Small intestine (tissue), 16 donors: ENCODE data around the gene FAAH. TPM values are rescaled to one million over a fixed set of nuclear protein-coding genes. Genes with fewer than 3 reads are reported as not detected.
"Not testable (repeated sequence)": the region's sequence is repeated elsewhere in the genome, so short reads cannot be mapped to it uniquely, and the experiment has no call there.

Experiments
- DNase-seq, 2 donors: peaks; one replicate each; pipeline versions ENCODE4 v3.0.0 to v3.0.0-alpha.2; 2013
- FAIRE-seq: peaks from 2 replicates; lab custom pipeline; 2012; peaks lifted over from hg19 to GRCh38; lab: Jason Lieb, UNC
- H3K27ac ChIP-seq, 3 donors: one replicate each; pipeline ENCODE4 v1.5.1; 2013; ENCODE audit warnings: low read length in 2 of 3, mild to moderate bottlenecking in 2 of 3, control low read depth in 1 of 3, inconsistent platforms in 1 of 3, low read depth in 1 of 3, moderate library complexity in 1 of 3
- H3K27me3 ChIP-seq, 3 donors: one replicate each; pipeline ENCODE4 v1.6.1; 2013; ENCODE audit warnings: low read length in 3 of 3, inconsistent platforms in 1 of 3; ENCODE audit not compliant: control insufficient read depth in 3 of 3, insufficient read depth in 3 of 3
- H3K36me3 ChIP-seq, 3 donors: one replicate each; pipeline ENCODE4 v1.6.1; 2013; ENCODE audit warnings: low read length in 3 of 3, inconsistent platforms in 1 of 3, low read depth in 1 of 3, mild to moderate bottlenecking in 1 of 3, moderate library complexity in 1 of 3; ENCODE audit not compliant: control insufficient read depth in 3 of 3, insufficient read depth in 2 of 3
- H3K4me1 ChIP-seq, 3 donors: one replicate each; pipeline ENCODE4 v1.6.1; 2013; ENCODE audit warnings: low read length in 2 of 3, inconsistent platforms in 1 of 3, low read depth in 1 of 3, mild to moderate bottlenecking in 1 of 3, moderate library complexity in 1 of 3; ENCODE audit not compliant: control insufficient read depth in 3 of 3, insufficient read depth in 2 of 3
- H3K4me3 ChIP-seq, 3 donors: one replicate each; pipeline ENCODE4 v1.5.1; 2013; ENCODE audit warnings: low read length in 3 of 3, control low read depth in 1 of 3, inconsistent platforms in 1 of 3, low read depth in 1 of 3, mild to moderate bottlenecking in 1 of 3, moderate library complexity in 1 of 3
- H3K9me3 ChIP-seq, 2 donors: one replicate each; pipeline ENCODE4 v1.6.1; 2013; ENCODE audit warnings: low read depth in 1 of 2, low read length in 1 of 2; ENCODE audit not compliant: control insufficient read depth in 2 of 2, insufficient read depth in 1 of 2
- WGBS, 3 donors: extraction: QIAGEN DNeasy Blood & Tissue Kit; methylation state at CpG; one replicate each; pipeline ENCODE4 v1.1.7; 2013; 5-methylcytosine and 5-hydroxymethylcytosine counted together
- long read RNA-seq, 10 donors: transcript quantifications; one replicate each; lab custom pipeline, GENCODE V29; 2026
- polyA plus RNA-seq, 4 donors: library from polyadenylated mRNA; stranded (reverse) in 3 of 4; unstranded in 1 of 4; fragments of 200-250 nt in 3 of 4; fragments of 120-200 nt in 1 of 4; gene quantifications; one replicate each; pipeline versions ENCODE4 v1.2.1 to v1.2.3, GENCODE V29; 2013
- donor health status: healthy with polysubstance abuse.
- donor health status: control.
- donor health status: control.
- donor health status: Bipolar disorder and iron deficiency.
- donor health status: healthy.

The FAAH gene
- polyA plus RNA-seq = 100 to 1,000 TPM in 1 of 4 donors, 10 to 100 TPM in 3; 28.7 to 138 (median 68.6) TPM
- long read RNA-seq, donor 1 = 0 reads
- long read RNA-seq, donor 2, partial matches to known transcripts = 0 of 1 reads
- long read RNA-seq, donor 2, other reads (novel, unspliced or antisense) = 0 of 1 reads
- long read RNA-seq, donor 3, partial matches to known transcripts = 9 of 10 reads
- long read RNA-seq, donor 3, other reads (novel, unspliced or antisense) = 0 of 10 reads
- long read RNA-seq, donor 4 = 0 reads
- long read RNA-seq, donor 5, partial matches to known transcripts = 0 of 3 reads
- long read RNA-seq, donor 5, other reads (novel, unspliced or antisense) = 0 of 3 reads
- long read RNA-seq, donor 6, partial matches to known transcripts = 0 of 2 reads
- long read RNA-seq, donor 6, other reads (novel, unspliced or antisense) = 0 of 2 reads
- long read RNA-seq, donor 7 = 0 reads
- long read RNA-seq, donor 8, partial matches to known transcripts = 0 of 1 reads
- long read RNA-seq, donor 8, other reads (novel, unspliced or antisense) = 0 of 1 reads
- long read RNA-seq, donor 9, partial matches to known transcripts = 0 of 1 reads
- long read RNA-seq, donor 9, other reads (novel, unspliced or antisense) = 0 of 1 reads
- long read RNA-seq, donor 10, partial matches to known transcripts = 0 of 4 reads
- long read RNA-seq, donor 10, other reads (novel, unspliced or antisense) = 0 of 4 reads

DNA sequence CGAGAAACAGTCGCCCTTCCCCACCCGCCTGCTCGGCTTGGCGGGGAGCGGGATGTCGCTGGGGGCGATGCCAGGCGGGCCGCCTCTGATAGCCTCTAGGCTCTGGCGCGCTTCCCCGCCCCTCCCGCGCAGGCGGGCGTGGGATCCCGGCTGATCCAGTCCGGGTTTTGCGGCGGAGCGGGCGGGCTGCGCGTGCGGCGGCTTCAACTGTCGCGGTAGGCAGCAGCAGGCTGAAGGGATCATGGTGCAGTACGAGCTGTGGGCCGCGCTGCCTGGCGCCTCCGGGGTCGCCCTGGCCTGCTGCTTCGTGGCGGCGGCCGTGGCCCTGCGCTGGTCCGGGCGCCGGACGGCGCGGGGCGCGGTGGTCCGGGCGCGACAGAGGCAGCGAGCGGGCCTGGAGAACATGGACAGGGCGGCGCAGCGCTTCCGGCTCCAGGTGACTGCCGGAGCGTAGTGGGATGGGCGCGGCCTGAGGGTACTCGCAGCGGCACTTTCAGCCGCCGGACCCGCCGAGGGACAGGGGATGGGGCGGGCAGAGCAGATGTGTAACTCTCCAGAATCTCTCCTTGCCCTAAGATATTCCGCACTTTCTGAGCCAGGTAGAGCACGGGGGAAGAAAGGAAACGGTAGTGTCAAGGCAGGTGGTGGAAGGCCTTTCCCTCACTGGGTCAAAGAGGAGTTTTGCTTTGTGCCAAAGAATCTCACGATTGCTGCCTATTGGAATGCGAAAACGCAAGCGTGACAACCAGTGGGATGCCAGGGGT is at the start of gene FAAH:
FAAH (plus strand) TSS at position 210 of the 764 bp plus-strand sequence; CDS start at position 242, 32 bp downstream.
- DNase-seq (peak; percentile 85 to 95), FAIRE-seq (no peak)
- Histone ChIP-seq H3K9me3 (peaks cover 0 to 17% of the 10 kb centered on the region in 2 donors), H3K27ac (peak within 1 kb of the TSS; percentile 13 to 89 (median 74)), H3K4me3 (peak within 1 kb of the TSS; percentile 33 to 68 (median 49)), H3K36me3 (no peaks in the 10 kb centered on the region), H3K27me3 (peaks cover 0 to 2% (median 0%) of the 10 kb centered on the region in 3 donors), H3K4me1 (peaks cover 0 to 3% (median 2%) of the 10 kb centered on the region in 3 donors)
- WGBS, 3 donors = 2 to 5% (median 4%) methylated on average over 43 to 75 of the region's 75 CpGs

DNA sequence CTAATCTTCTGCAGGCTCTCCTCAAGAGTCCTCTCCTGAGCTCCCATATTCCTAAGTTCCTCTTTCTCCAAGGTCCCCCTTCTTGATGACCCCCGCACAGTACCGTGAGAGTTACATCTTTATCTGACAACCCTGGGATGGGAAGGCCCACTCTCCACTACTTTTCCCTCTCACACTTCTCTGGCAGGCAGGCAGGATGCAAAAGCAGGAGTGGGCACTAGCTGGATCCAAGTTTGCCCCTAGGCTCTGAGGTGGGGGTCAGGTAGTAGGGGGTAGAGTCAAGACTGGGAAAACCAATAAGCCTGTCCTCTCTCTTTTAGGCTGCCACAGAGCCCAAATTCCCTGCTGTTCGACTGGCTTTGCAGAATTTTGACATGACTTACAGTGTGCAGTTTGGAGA is 49.6 kb upstream of the FAAH start:
- peaks cover 0 to 66% (median 5%) of the 10 kb centered on the region in 3 donors for H3K36me3 ChIP-seq
- H3K27ac ChIP-seq = no peak overlapping the region
- no peak for FAIRE-seq
- H3K4me3 ChIP-seq = no peak overlapping the region
- no peaks in the 10 kb centered on the region for H3K9me3 ChIP-seq
- peaks cover under 1 to 48% (median 5%) of the 10 kb centered on the region in 3 donors for H3K4me1 ChIP-seq
- 84 to 90% (median 87%) methylated on average over 3 of the region's 3 CpGs for whole genome bisulfite sequencing, 3 donors
- H3K27me3 ChIP-seq = no peaks in the 10 kb centered on the region
- no peak for DNase-seq

DNA sequence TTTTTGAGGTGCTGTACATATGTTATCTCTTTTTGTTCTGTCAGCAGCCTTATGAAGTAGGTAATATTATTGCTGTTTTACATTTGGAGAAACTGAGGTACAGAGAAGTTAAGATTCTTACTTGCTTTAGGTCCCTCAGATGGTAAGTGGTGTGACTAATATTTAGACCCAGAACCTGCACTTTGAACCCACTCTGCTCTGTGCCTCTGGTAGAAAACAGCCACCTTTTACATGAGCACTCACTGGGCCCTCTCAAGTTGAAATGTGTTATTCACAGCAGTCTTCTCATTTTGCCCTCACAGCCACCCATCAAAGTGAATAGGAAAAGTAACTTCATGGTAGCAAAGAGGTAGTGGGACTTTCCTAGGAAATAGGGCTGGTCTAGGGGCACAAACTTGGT is 48.8 kb upstream of the FAAH start:
- Histone ChIP-seq H3K9me3 (no peaks in the 10 kb centered on the region), H3K27ac (peak overlapping the region in 1 of 3 donors; percentile 51), H3K4me1 (peaks cover 0 to 46% (median 4%) of the 10 kb centered on the region in 3 donors), H3K36me3 (peaks cover 0 to 72% (median 7%) of the 10 kb centered on the region in 3 donors), H3K4me3 (no peak overlapping the region), H3K27me3 (no peaks in the 10 kb centered on the region)
- DNase-seq (peak; percentile 31 to 51), FAIRE-seq (no peak)

DNA sequence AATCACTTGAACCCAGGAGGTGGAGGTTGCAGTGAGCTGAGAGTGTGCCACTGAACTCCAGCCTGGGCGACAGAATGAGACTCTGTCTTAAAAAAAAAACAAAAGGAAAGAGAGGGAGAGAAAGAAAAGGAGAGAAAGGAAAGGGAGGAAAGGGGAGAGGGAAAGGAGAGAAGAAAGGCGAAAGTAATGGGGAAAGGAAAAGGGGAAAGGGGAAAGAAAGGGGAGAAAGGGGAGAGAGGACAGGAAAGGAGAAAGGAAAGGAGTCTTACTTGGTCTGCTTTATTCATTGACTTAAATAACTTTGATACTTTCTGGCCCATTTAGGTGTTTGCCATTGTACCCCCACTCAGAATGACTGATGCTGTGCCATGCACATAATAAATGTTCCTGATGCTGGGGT is 41.8 kb upstream of the FAAH start:
- Histone ChIP-seq H3K27me3 (no peaks in the 10 kb centered on the region), H3K27ac (no peak overlapping the region), H3K9me3 (no peaks in the 10 kb centered on the region), H3K4me3 (no peak overlapping the region), H3K36me3 (peaks cover 8 to 68% (median 11%) of the 10 kb centered on the region in 3 donors), H3K4me1 (peaks cover 0 to 2% (median 0%) of the 10 kb centered on the region in 3 donors)
- 82 to 96% (median 89%) methylated on average over 2 of the region's 2 CpGs for WGBS, 3 donors
- FAIRE-seq = no peak
- DNase-seq = no peak

DNA sequence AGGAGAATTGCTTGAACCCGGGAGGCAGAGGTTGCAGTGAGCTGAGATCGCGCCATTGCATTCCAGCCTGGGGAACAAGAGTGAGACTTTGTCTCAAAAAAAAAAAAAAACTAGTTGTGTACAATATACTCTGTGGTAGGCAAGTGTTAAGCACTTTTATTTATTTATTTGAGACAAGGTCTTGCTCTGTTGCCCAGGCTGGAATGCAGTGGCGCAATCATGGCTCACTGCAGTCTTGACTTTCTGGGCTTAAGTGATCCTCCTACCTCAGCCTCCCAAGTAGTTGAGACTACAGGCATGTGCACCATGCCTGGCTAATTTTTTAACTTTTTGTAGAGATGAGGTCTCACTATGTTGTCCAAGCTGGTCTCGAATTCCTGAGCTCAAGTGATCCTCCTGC is 38.2 kb upstream of the FAAH start:
- DNase-seq, H3K9me3 ChIP-seq, H3K27ac ChIP-seq, H3K4me1 ChIP-seq, FAIRE-seq, H3K4me3 ChIP-seq, H3K27me3 ChIP-seq: not testable (repeated sequence)
- H3K36me3 ChIP-seq = peaks cover 11 to 63% (median 14%) of the 10 kb centered on the region in 3 donors
- WGBS, 3 donors = 86 to 97% (median 89%) methylated on average over 5 of the region's 5 CpGs

DNA sequence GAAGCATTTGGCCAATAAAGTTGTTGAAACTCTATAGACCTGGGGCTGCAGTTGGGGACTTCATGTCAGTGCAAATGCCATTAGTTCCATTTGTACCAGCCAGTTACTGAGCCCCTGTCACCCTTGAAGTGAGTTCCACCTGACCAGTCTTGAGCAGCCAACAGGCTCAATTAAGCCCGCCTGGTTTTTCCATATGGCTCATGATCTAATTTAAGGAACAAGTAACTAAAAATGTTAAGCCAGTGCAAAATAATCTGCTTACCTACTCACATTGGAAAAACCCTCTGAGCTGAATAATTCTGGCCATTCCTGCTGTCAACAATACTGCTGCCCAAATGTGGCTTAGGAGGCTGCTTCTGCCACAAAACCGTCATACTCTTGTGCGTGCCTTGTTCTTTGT is 32.0 kb upstream of the FAAH start:
- H3K27me3 ChIP-seq = no peaks in the 10 kb centered on the region
- H3K9me3 ChIP-seq = no peaks in the 10 kb centered on the region
- no peak overlapping the region for H3K27ac ChIP-seq
- FAIRE-seq = no peak
- H3K36me3 ChIP-seq = peaks cover 16 to 54% (median 19%) of the 10 kb centered on the region in 3 donors
- DNase-seq = no peak
- no peaks in the 10 kb centered on the region for H3K4me1 ChIP-seq
- H3K4me3 ChIP-seq = no peak overlapping the region
- 90 to 94% (median 92%) methylated on average over 3 of the region's 3 CpGs for WGBS, 3 donors

DNA sequence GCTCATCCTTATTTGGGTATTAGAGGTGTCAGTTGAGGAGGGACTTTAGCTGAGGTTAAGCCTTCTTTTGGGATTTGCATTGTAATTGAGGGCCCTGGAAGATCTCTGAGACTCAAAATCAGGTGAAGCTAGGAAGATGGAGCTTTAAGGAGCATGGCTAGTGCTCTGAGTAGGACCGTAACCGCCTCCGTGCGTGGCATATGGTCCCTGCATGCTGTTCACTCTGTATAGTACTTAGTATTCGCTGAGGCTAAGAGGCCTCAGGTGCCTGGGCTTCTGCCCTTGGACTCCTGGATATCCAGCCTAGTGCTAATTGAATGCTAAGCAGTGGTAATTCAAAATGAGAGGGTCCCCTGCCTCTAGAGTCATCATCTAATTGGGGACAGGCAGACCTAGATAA is 31.0 kb upstream of the FAAH start:
- FAIRE-seq = no peak
- DNase-seq = no peak
- Histone ChIP-seq H3K4me1 (no peaks in the 10 kb centered on the region), H3K36me3 (peaks cover 16 to 55% (median 21%) of the 10 kb centered on the region in 3 donors), H3K27me3 (no peaks in the 10 kb centered on the region), H3K4me3 (no peak overlapping the region), H3K9me3 (no peaks in the 10 kb centered on the region), H3K27ac (no peak overlapping the region)
- 94 to 97% (median 96%) methylated on average over 5 of the region's 5 CpGs for WGBS, 3 donors

DNA sequence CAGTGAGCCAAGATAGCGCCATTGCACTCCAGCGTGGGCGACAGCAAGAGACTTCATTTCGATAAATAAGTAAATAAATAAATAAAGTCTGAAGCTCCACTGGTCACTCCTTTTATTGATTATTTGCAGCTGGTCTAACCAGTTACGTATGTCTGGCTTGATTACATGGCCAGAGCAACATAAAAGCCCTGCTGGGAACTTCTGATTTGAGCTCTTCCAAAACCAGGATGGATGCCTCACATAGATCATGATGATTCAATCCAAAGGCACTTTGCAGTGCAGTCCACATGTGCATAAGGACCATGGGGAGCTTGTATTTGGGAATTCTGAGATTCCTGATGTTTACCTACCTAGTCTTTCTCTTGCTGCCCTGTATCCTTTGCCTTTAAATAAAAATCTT is 29.5 kb upstream of the FAAH start:
- Histone ChIP-seq H3K27ac (no peak overlapping the region), H3K36me3 (peaks cover 16 to 50% (median 17%) of the 10 kb centered on the region in 3 donors), H3K27me3 (no peaks in the 10 kb centered on the region), H3K4me3 (no peak overlapping the region), H3K4me1 (no peaks in the 10 kb centered on the region), H3K9me3 (no peaks in the 10 kb centered on the region)
- 22 to 62% (median 35%) methylated on average over 5 of the region's 5 CpGs for WGBS, 3 donors
- DNase-seq = no peak
- FAIRE-seq = no peak
